Activated B cell treated with CpG ODN at 0.5 μM for 24 hours (primary cell): ENCODE measurements around the gene THSD7A. TPM values are rescaled to one million over a fixed set of nuclear protein-coding genes. Genes with fewer than 3 reads are reported as not detected.

Source experiments
- ATAC-seq: fragments of 200-7000 bp; cut with Tn5 transposase; one replicate; pipeline ENCODE4 v1.10.0; 2021; ENCODE audit warnings: low read depth, mild to moderate bottlenecking, moderate library complexity
- CTCF ChIA-PET: fragments of 350-600 bp; sonication (Branson Sonifier 250); formaldehyde crosslinking; loops from one replicate; lab custom pipeline; 2021; ENCODE audit warnings: antibody characterized with exemption; lab: Charles Lee
- POLR2A ChIA-PET: fragments of 350-600 bp; sonication (Branson Sonifier 250); formaldehyde crosslinking; loops from one replicate; lab custom pipeline; 2021; ENCODE audit warnings: antibody characterized with exemption; lab: Charles Lee
- DNase-seq: peaks from one replicate; pipeline ENCODE4 v3.0.0; 2022
- H3K27ac Mint-ChIP-seq: one replicate; pipeline ENCODE4 v1.8.0; 2020; ENCODE audit warnings: mixed read lengths
- H3K27me3 Mint-ChIP-seq: one replicate; pipeline ENCODE4 v1.8.0; 2021; ENCODE audit warnings: mixed read lengths
- H3K36me3 Mint-ChIP-seq: one replicate; pipeline ENCODE4 v1.8.0; 2021; ENCODE audit warnings: low read depth, mixed read lengths
- H3K4me1 Mint-ChIP-seq: one replicate; pipeline ENCODE4 v1.8.0; 2021; ENCODE audit warnings: mixed read lengths
- H3K4me3 Mint-ChIP-seq: one replicate; pipeline ENCODE4 v1.8.0; 2020; ENCODE audit warnings: mild to moderate bottlenecking, mixed read lengths
- H3K9me3 Mint-ChIP-seq: one replicate; pipeline ENCODE4 v1.8.0; 2020; ENCODE audit warnings: mixed read lengths
- intact Hi-C: fragments of 100-400 bp; cut with micrococcal nuclease; formaldehyde crosslinking; loops from one replicate; pipeline ENCODE4 v1.15.1; 2024
- total RNA-seq: library from RNA; stranded (reverse); gene quantifications from 2 replicates; pipeline ENCODE4 v1.2.3, GENCODE V29; 2022
- TF ChIP-seq, protein P1 (sequence below): fragments of 200-600 bp; IDR thresholded peaks from one replicate; pipeline ENCODE4 v1.8.0; 2022; ENCODE audit warnings: antibody characterized with exemption, mild to moderate bottlenecking

The THSD7A gene
- total RNA-seq, 1 donor from 2014 or later = not detected

DNA sequence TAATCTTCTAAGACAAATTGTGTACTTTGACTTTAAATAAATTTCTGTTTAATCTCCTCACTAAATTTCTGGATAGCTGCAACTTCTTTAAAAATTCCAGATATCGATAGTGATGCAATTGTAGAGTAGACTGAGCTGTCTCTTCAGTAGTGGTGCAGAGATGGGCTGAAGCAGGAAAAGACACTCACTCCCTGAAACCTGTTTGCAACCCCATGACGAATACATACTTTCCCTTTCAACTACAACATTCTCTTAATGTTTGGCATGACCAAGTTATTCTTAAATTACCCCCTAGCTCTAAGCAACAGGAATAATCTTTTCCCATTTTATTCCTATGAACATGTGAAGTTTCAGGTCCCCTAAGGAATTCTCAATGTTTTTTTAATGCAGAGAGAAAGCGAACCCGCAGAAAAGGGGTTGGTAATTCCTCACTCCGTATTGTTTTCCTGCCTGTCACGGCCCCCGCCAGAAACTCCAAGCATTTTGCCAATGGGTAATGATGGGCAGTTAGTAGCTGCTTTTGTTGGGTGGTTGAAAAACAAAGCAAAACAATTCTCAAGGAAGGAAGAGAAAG is 1.3 kb downstream of the THSD7A start:
- ATAC-seq (no peak), DNase-seq (no peak)
- intact Hi-C loops = loop anchor here (2.0 kb wide), 1 partner anchor 34 kb away; no protein-coding TSS in a partner anchor
- Mint-ChIP-seq H3K36me3 (no peaks in the 10 kb centered on the region), H3K27ac (no peak overlapping the region), H3K9me3 (no peaks in the 10 kb centered on the region), H3K4me3 (no peak overlapping the region), H3K4me1 (peaks cover 7% of the 10 kb centered on the region), H3K27me3 (peaks cover 16% of the 10 kb centered on the region)
- ChIA-PET POLR2A (no interaction called here), CTCF (no interaction called here)
- TF ChIP-seq, protein P1, sequence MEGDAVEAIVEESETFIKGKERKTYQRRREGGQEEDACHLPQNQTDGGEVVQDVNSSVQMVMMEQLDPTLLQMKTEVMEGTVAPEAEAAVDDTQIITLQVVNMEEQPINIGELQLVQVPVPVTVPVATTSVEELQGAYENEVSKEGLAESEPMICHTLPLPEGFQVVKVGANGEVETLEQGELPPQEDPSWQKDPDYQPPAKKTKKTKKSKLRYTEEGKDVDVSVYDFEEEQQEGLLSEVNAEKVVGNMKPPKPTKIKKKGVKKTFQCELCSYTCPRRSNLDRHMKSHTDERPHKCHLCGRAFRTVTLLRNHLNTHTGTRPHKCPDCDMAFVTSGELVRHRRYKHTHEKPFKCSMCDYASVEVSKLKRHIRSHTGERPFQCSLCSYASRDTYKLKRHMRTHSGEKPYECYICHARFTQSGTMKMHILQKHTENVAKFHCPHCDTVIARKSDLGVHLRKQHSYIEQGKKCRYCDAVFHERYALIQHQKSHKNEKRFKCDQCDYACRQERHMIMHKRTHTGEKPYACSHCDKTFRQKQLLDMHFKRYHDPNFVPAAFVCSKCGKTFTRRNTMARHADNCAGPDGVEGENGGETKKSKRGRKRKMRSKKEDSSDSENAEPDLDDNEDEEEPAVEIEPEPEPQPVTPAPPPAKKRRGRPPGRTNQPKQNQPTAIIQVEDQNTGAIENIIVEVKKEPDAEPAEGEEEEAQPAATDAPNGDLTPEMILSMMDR = no peak

DNA sequence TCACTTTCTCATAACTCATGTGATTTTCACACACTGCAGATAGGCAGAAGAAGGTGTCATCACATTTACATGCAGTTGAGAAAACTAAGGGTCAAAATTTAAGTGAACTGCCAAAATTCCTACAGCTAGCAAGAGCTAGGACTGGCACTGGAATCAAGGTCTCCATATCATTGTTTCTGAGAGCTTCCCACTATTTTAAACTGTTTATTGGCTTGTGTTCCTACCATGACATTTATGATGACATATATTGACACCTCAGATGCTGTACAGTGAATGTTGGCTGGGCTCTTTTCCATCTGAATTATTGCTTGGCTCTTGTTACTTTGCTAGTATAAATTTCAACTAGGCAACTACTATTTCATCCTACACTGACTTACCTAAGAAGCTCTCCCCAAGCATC is 2.0 kb downstream of the THSD7A start:
- no peaks in the 10 kb centered on the region for H3K36me3 Mint-ChIP-seq
- ATAC-seq (no peak), DNase-seq (no peak)
- no peaks in the 10 kb centered on the region for H3K9me3 Mint-ChIP-seq
- H3K4me1 Mint-ChIP-seq = peaks cover 7% of the 10 kb centered on the region
- no peak overlapping the region for H3K4me3 Mint-ChIP-seq
- H3K27me3 Mint-ChIP-seq = peaks cover 16% of the 10 kb centered on the region
- H3K27ac Mint-ChIP-seq = no peak overlapping the region
- ChIA-PET CTCF (no interaction called here), POLR2A (no interaction called here)
- TF ChIP-seq, protein P1 = no peak
- intact Hi-C loops = loop anchor here (2.0 kb wide), 1 partner anchor 33 kb away; no protein-coding TSS in a partner anchor

DNA sequence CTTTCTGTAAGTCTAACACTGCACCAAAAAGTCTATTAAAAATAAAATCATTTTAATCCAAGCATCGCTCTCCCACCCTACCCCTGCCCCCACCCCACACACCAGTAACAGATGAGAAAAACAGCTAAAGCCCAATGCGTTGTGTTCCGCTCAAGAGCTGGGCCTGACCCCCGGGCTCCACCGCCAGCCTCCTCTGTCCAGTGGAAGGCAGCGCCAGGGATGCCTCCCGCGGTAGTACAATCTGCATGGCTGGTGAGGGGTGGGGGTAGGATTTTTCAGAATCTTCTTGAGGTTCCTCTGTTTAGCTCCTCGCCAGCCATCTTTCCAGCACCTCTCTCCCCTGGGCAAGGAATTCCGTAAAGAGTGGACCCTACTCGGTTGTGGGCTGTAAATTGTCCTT is 12.1 kb downstream of the THSD7A start:
- TF ChIP-seq, protein P1 = no peak
- Mint-ChIP-seq H3K4me3 (no peak overlapping the region), H3K9me3 (no peaks in the 10 kb centered on the region), H3K27ac (no peak overlapping the region), H3K36me3 (no peaks in the 10 kb centered on the region), H3K4me1 (no peaks in the 10 kb centered on the region), H3K27me3 (no peaks in the 10 kb centered on the region)
- POLR2A ChIA-PET = no interaction called here
- CTCF ChIA-PET = no interaction called here
- intact Hi-C loops = no loop called here
- ATAC-seq (no peak), DNase-seq (no peak)

DNA sequence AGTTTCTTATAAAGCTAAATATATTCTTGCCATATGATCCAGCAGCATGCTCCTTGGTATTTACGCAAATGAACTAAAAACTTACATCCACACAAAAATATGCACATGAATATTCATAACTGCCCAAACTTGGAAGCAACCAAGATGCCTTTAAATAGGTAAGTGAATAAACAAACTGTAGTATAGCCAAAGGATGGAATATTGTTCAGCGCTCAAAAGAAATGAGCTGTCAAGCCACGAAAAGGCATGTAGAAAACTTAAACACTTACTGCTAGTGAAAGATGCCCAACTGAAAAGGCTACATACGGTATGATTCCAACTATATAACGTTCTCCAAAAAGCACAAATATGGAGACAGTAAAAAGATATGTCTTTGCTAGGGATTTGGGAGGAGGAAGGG is 12.7 kb downstream of the THSD7A start:
- no peaks in the 10 kb centered on the region for H3K4me1 Mint-ChIP-seq
- POLR2A ChIA-PET = no interaction called here
- intact Hi-C loops = no loop called here

DNA sequence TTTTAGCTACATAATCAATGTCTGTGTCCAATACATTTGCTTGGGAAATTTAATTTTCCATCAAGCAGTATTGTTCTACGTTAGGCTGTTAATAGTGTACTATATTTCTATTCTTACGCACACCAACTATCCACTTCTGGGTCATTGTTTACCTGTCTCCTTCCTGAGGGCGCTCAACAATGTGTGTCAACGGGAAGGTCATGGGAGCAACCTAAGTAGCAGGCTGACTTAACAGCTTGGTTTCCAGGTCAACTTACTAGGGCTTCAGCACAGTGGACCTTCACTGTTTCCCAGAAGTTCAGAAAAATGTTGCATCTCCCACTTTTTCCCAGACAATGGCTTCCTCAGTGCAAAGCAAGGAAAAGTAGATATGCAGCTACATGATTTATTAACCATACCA is 13.7 kb downstream of the THSD7A start:
- H3K4me3 Mint-ChIP-seq = no peak overlapping the region
- ATAC-seq (no peak), DNase-seq (no peak)
- no peaks in the 10 kb centered on the region for H3K4me1 Mint-ChIP-seq
- intact Hi-C loops = no loop called here
- H3K9me3 Mint-ChIP-seq = no peaks in the 10 kb centered on the region
- ChIA-PET POLR2A (no interaction called here), CTCF (no interaction called here)
- no peak overlapping the region for H3K27ac Mint-ChIP-seq
- TF ChIP-seq, protein P1 = no peak
- no peaks in the 10 kb centered on the region for H3K36me3 Mint-ChIP-seq
- no peaks in the 10 kb centered on the region for H3K27me3 Mint-ChIP-seq

More for the DNA sequence above, 12.7 kb downstream of the THSD7A start:
- ATAC-seq (no peak), DNase-seq (no peak)
- Mint-ChIP-seq H3K9me3 (no peaks in the 10 kb centered on the region), H3K36me3 (no peaks in the 10 kb centered on the region), H3K27me3 (no peaks in the 10 kb centered on the region), H3K4me3 (no peak overlapping the region), H3K27ac (no peak overlapping the region)
- TF ChIP-seq, protein P1 = no peak
- CTCF ChIA-PET = no interaction called here
